ENCODE data around the gene ENO1.

GRCh38 chr1:8813016-8813763 is 65.3 kb downstream of the ENO1 start:
- no peak for TF ChIP-seq POLR2A (IDR thresholded peaks at IDR 0.05; ENCODE audit: low read depth, low read length)
- TF ChIP-seq TAF1 (IDR thresholded peaks at IDR 0.05; ENCODE audit: borderline replicate concordance, low read depth, low read length) = no peak
